ENCODE results near the gene PLCD1. TPM values are rescaled to one million over a fixed set of nuclear protein-coding genes. Genes with fewer than 3 reads are reported as not detected.

Gene PLCD1
- total RNA-seq, 1 donor from 2014 or later, result 24.3 TPM

DNA sequence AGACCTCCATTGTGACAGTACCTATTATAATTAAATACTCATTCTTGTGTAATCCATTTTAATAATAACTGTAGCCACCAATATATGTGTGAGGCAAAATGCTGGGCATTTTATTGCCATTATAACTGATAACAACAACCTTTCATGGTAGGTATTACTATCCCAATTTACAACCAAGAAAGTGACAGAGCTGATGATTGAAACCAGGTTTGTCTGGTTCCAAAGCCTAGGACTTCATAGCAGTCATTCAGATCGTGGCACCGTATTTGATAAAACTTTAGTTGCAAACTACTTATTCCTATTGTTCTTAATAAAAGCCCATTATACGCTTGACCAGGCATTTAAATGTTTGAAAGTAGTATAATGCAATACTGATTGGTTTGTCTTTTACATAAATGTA lies 65.3 kb downstream of the PLCD1 start:
- no peak for DNase-seq

DNA sequence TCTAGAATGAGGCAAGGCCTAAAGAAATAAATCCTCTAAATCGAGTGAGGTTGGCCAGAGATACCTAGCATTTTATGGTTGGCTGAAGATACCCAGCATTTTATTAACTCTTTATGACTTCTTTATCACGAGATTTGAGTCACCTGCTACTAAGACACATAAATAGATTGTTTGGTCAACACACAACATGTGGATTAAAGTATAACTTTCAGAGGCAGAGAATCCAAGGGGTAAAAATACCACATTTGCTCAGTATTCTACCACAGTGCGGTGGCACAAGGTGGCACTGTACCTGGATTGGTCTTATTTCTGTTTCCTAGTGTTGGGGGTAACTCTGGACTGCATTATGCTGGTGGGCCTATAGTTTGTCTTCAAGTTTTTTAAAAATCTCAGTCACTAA lies 65.8 kb downstream of the PLCD1 start:
- no peak for DNase-seq

DNA sequence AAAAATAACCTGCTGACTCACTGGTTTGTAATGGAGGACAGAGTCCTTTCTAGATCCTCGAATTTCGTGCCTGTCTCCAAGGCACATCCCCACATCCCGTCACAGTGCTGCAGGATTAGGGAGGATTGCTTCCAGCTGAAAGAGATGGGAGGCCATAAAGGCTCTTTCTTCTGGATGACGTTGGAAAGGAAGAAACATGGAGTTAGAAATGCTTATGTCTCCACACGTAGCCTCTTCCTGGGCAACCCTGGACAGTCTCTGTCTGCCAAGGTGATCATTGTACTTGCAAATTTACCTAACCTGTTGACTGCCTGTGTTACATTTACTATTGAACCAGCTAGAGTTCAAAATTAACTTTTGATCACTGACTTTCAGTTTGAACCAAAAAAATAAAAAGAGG lies 66.4 kb downstream of the PLCD1 start:
- DNase-seq, result no peak

DNA sequence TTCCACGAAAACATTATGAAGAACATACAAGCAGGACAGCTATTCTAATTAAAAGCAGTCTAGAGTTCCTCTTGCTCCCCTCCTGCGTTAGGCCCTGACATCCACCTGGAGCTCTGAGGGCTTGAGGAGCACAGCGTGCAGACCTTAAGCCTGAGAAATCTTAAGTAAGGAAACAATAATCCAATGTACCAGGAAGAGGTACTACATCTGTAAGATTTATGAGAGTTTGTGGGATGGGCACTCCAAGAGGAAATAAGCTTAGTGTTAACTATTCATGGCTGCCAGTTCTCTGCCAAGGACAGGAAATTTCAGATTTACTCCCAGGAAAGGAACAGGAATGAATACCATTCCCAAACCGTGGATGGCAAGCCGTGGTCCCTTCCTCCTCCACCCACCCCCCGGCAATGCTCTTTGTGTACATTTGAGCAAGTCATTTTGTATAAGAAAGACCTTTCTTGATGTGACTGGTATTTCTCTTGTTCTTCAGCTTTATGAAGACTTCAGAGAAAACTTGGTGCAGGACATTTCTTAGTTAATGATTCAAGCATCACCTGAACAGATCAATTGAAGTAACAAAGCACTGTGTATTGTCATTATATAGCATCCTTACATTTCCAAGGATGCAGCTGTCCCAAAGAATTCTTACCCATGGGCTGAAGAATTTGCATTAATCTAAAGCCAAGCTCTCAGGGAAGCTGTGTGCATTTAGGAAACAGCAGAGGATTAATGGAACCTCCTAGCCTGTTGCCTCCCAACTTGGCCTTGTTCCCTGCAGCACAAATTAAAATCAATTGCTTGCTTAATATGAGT lies 67.6 kb downstream of the PLCD1 start:
- no peak for DNase-seq

DNA sequence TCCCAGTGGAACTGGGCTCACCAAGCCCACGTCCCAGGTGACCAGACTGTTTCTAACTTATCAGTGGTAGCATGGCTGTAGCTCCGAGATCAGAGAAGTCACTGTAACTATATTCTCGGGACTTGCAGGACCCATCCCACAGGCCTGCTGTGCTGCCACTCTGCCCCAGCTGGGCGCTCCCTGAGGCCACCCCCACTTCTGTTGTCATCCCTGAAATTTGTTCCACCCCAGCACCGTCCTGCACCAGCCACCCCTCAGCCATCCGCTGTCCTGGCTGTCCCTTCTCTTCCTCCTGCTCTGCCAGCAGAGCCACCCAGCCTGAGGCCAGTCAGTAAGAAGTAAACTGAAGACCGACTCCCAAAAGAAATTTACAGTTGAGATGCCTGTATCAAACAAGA lies 71.9 kb downstream of the PLCD1 start:
- DNase-seq, result no peak

Small RNA genes lying within 50 kb of the gene (small RNA-seq; reads per million reads assigned to genes)
- gene MIR26A1 (ENCODE audit: low replicate concordance) (4.4 reads per million, percentile 92 among the genes with 10 or more reads in this experiment), gene RF00019 (ENCODE audit: low replicate concordance) (not detected)

Other genes starting within 250 kb of the PLCD1 start
- gene CTDSPL, start 167.8 kb downstream of the PLCD1 start, total RNA-seq, result 29.4 TPM
- gene VILL, start 38.9 kb downstream of the PLCD1 start, total RNA-seq, result 7.0 TPM
- 0.10 TPM for gene DLEC1, start 9.6 kb upstream of the PLCD1 start, total RNA-seq
- gene ACAA1, start 107.5 kb upstream of the PLCD1 start, total RNA-seq, result 42.0 TPM
- gene MYD88, start 109.0 kb upstream of the PLCD1 start, total RNA-seq, result 14.1 TPM
- gene OXSR1, start 135.9 kb upstream of the PLCD1 start, total RNA-seq, result 43.6 TPM
- 0.51 TPM for gene SLC22A13, start 236.2 kb upstream of the PLCD1 start, total RNA-seq

Measured in tongue (tissue), 3 donors.